HepG2 (cell line): ENCODE results near the gene KIRREL3. TPM values are rescaled to one million over a fixed set of nuclear protein-coding genes. Genes with fewer than 3 reads are reported as not detected.

Source experiments
- ATAC-seq: fragments of 200-7000 bp; cut with Tn5 transposase; 3 replicates; pipeline ENCODE4 v1.9.1; 2020; ENCODE audit warnings: mild to moderate bottlenecking, moderate library complexity
- BruUV-seq: library from RNA; stranded (reverse); fragments of 400-500 nt; replicated peaks from 2 replicates; lab custom pipeline; 2021; lab: Mats Ljungman, UMichigan
- CTCF ChIA-PET: fragments of 300-600 bp; formaldehyde crosslinking; extraction: SDS; loops from one replicate; lab custom pipeline; 2021; ENCODE audit warnings: low total read pairs, inconsistent platforms, low intra/inter-chr PET ratio; lab: Yijun Ruan, JAX
- POLR2A ChIA-PET: fragments of 350-600 bp; sonication (Branson Sonifier 250); formaldehyde crosslinking; loops from one replicate; lab custom pipeline; 2020; ENCODE audit warnings: antibody characterized with exemption, inconsistent platforms; lab: Yijun Ruan, JAX
- DNase-seq: peaks from one replicate; pipeline ENCODE4 v3.0.0-alpha.2; 2015; ENCODE audit warnings: low spot score
- FAIRE-seq: peaks from 3 replicates; lab custom pipeline; 2011; peaks lifted over from hg19 to GRCh38; lab: Jason Lieb, UNC
- H2AFZ ChIP-seq: one replicate; pipeline ENCODE4 v1.6.1; 2011; ENCODE audit warnings: low read length, inconsistent platforms
- H3K27ac ChIP-seq: fragments of 300-600 bp; 3 replicates; pipeline ENCODE4 v1.8.0; 2011; ENCODE audit warnings: mixed run types, mild to moderate bottlenecking, mixed read lengths, low read length, inconsistent platforms; ENCODE audit not compliant: insufficient read depth; ENCODE audit errors: extremely low read length
- H3K27me3 ChIP-seq, 2 experiments: fragments of 200-600 bp in 1 of 2; 2 replicates in 1 of 2; 3 replicates in 1 of 2; pipeline versions ENCODE4 v1.6.0 to v1.8.0; 2011; ENCODE audit warnings: low read length in 2 of 2, mild to moderate bottlenecking in 2 of 2, moderate library complexity in 2 of 2, inconsistent platforms in 1 of 2; ENCODE audit not compliant: insufficient read depth in 2 of 2, control insufficient read depth in 1 of 2
- H3K36me3 ChIP-seq, 2 experiments: fragments of 200-600 bp in 1 of 2; replicated peaks in 1 of 2; 2 replicates in 1 of 2; 3 replicates in 1 of 2; pipeline versions ENCODE4 v1.5.1 to v1.8.0; 2011; ENCODE audit warnings: low read length in 2 of 2, inconsistent platforms in 1 of 2; ENCODE audit not compliant: insufficient read depth in 2 of 2, control insufficient read depth in 1 of 2
- H3K4me1 ChIP-seq: 2 replicates; pipeline ENCODE4 v1.5.1; 2012; ENCODE audit warnings: low read length, inconsistent platforms; ENCODE audit not compliant: insufficient read depth
- H3K4me2 ChIP-seq: 2 replicates; pipeline ENCODE4 v1.6.0; 2011; ENCODE audit warnings: low read depth, low read length, inconsistent platforms
- H3K4me3 ChIP-seq, 3 experiments: fragments of 200-600 bp in 1 of 3; sonication (generic), shearing (Covaris generic) in 1 of 3; replicated peaks in 1 of 3; 2 replicates each; pipeline ENCODE4 v1.5.1; 2011 to 2016; ENCODE audit warnings: low read length in 3 of 3, inconsistent platforms in 2 of 3, low read depth in 2 of 3, mild to moderate bottlenecking in 2 of 3, control low read depth in 1 of 3, mixed read lengths in 1 of 3; ENCODE audit not compliant: insufficient read depth in 1 of 3
- H3K79me2 ChIP-seq: one replicate; pipeline ENCODE4 v1.6.1; 2011; ENCODE audit warnings: low read length, inconsistent platforms; ENCODE audit not compliant: insufficient read depth
- H3K9ac ChIP-seq: 2 replicates; pipeline ENCODE4 v1.6.0; 2011; ENCODE audit warnings: mild to moderate bottlenecking, low read depth, low read length, inconsistent platforms; ENCODE audit not compliant: insufficient read depth
- H3K9me3 ChIP-seq: 2 replicates; pipeline ENCODE4 v1.5.1; 2012; ENCODE audit warnings: mild to moderate bottlenecking, low read length
- H4K20me1 ChIP-seq: 2 replicates; pipeline ENCODE4 v1.6.0; 2011; ENCODE audit warnings: inconsistent platforms, mild to moderate bottlenecking, low read length, moderate library complexity; ENCODE audit not compliant: insufficient read depth
- CBX1 ChIP-seq: IDR thresholded peaks from one replicate; pipeline ENCODE4 v1.6.1; 2016; ENCODE audit warnings: antibody characterized with exemption, low read depth
- HNF4A ChIP-seq: sonication (generic); formaldehyde crosslinking; IDR thresholded peaks from 2 replicates; pipeline ENCODE4 v1.4.0; 2020; ENCODE audit warnings: missing genetic modification reagents
- HOXA3 ChIP-seq: sonication (generic); formaldehyde crosslinking; IDR thresholded peaks from 2 replicates; pipeline ENCODE4 v1.5.0; 2020; ENCODE audit warnings: missing genetic modification reagents
- RCOR2 ChIP-seq: IDR thresholded peaks from 2 replicates; pipeline ENCODE4 v1.6.1; 2016; ENCODE audit warnings: missing biosample characterization, missing genetic modification reagents
- ZFYVE20 ChIP-seq: sonication (generic); formaldehyde crosslinking; IDR thresholded peaks from 2 replicates; pipeline ENCODE4 v1.8.0; 2023; ENCODE audit warnings: low read depth, mild to moderate bottlenecking, moderate library complexity, missing genetic modification reagents, borderline replicate concordance
- ZNF235 ChIP-seq: sonication (generic); formaldehyde crosslinking; IDR thresholded peaks from 2 replicates; pipeline ENCODE4 v1.8.1; 2023; ENCODE audit warnings: mild to moderate bottlenecking, missing genetic modification reagents, borderline replicate concordance
- ZNF605 ChIP-seq: sonication (generic); formaldehyde crosslinking; IDR thresholded peaks from 2 replicates; pipeline ENCODE4 v1.8.0; 2022; ENCODE audit warnings: mild to moderate bottlenecking, missing genetic modification reagents
- ZNF615 ChIP-seq: sonication (generic); formaldehyde crosslinking; IDR thresholded peaks from 2 replicates; pipeline ENCODE4 v1.5.0; 2020; ENCODE audit warnings: mild to moderate bottlenecking, missing genetic modification reagents, borderline replicate concordance
- ZNF652 ChIP-seq: IDR thresholded peaks from 2 replicates; pipeline ENCODE4 v1.6.1; 2016; ENCODE audit warnings: low read depth, borderline replicate concordance
- ZNF878 ChIP-seq: sonication (generic); formaldehyde crosslinking; IDR thresholded peaks from 2 replicates; pipeline ENCODE4 v1.8.1; 2023; ENCODE audit warnings: mild to moderate bottlenecking, missing genetic modification reagents, moderate library complexity
- ZSCAN22 ChIP-seq: sonication (generic); formaldehyde crosslinking; IDR thresholded peaks from 2 replicates; pipeline ENCODE4 v1.4.0; 2020; ENCODE audit warnings: mild to moderate bottlenecking, missing genetic modification reagents
- WGBS: methylation state at CpG from one replicate; pipeline ENCODE4 v1.1.6; 2017; ENCODE audit warnings: low lambda C conversion rate; 5-methylcytosine and 5-hydroxymethylcytosine counted together
- in situ Hi-C: cut with HindIII; loops from 2 replicates; pipeline ENCODE4 v1.10.0; 2017; ENCODE audit warnings: low pct_unique_long_range_greater_than_20kb; ENCODE audit not compliant: extremely low pct_ligation_motif_present
- intact Hi-C: fragments of 100-400 bp; cut with micrococcal nuclease; formaldehyde crosslinking; loops from one replicate; pipeline ENCODE4 v1.10.0; 2022; ENCODE audit not compliant: unreplicated experiment
- polyA plus RNA-seq, 8 experiments: library from polyadenylated mRNA; depleted of rRNA in 3 of 8; stranded (reverse) in 7 of 8; unstranded in 1 of 8; fragments of >200 nt; fragmentation: Illumina TruSeq in 4 of 8; extraction: Trizol in 4 of 8; gene quantifications; 2 replicates each; pipeline versions ENCODE4 v1.2.1 to v1.2.3, GENCODE V29; 2011 to 2016; ENCODE audit warnings: low read depth in 4 of 8, missing spikeins in 1 of 8, mixed read lengths in 1 of 8; ENCODE audit not compliant: insufficient read depth in 1 of 8
- total RNA-seq, 5 experiments: library from RNA; depleted of rRNA; stranded (reverse); fragments of >200 nt; fragmentation: Illumina TruSeq; extraction: Trizol; gene quantifications; 2 replicates each; pipeline ENCODE4 v1.2.3, GENCODE V29; 2016; ENCODE audit warnings: low read depth in 1 of 5
- TF ChIP-seq, protein P1 (sequence below): sonication (generic); formaldehyde crosslinking; IDR thresholded peaks from 2 replicates; pipeline ENCODE4 v1.5.0; 2020; ENCODE audit warnings: missing genetic modification reagents
- TF ChIP-seq, protein P2 (sequence below), 2 experiments: sonication (generic) in 1 of 2; formaldehyde crosslinking in 1 of 2; IDR thresholded peaks; 2 replicates each; pipeline versions ENCODE4 v1.4.0 to v1.6.1; 2016 to 2020; ENCODE audit warnings: borderline replicate concordance in 1 of 2, low read depth in 1 of 2, mild to moderate bottlenecking in 1 of 2, missing genetic modification reagents in 1 of 2

KIRREL3 gene
- total and polyA plus RNA-seq, 2 of the 13 experiments (the other 11 are each of a cell fraction or from before 2014, with no cell fraction given): not detected

DNA sequence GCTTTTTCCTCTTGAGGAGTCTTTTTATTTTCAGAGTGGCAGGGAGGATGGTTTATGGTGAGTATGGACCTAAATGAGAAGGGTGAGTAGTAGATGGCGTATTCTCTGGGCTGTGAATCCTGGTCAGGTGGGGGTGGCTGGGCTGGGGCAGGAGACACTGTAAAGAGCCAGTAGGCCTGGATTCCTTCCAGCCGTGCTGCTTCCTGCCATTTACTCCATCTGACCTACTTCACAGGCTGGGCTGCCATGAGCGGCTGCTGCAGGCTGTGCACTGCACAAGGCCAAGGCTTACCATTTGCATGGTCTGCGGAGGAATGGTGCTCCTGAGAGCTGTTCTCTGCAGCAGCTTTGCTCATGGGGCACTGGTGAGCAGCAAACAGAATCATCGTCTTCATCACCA lies 297.6 kb downstream of the KIRREL3 start:
- Histone ChIP-seq H3K9me3 (no peaks in the 10 kb centered on the region), H3K27ac (no peak overlapping the region), H3K4me1 (no peaks in the 10 kb centered on the region), H3K4me3 (no peak overlapping the region), H4K20me1 (no peaks in the 10 kb centered on the region), H3K4me2 (no peak overlapping the region), H2AFZ (no peak overlapping the region), H3K79me2 (no peaks in the 10 kb centered on the region), H3K9ac (no peak overlapping the region), H3K36me3 (no peaks in the 10 kb centered on the region), H3K27me3 (peaks cover 0 to 37% of the 10 kb centered on the region in 2 experiments; a peak in 3 of 5 replicates)
- no peak for FAIRE-seq
- CTCF ChIA-PET: no interaction called here
- TF ChIP-seq CBX1 (no peak), HOXA3 (CRISPR knock-in tag) (no peak), ZNF878 (CRISPR knock-in tag) (no peak), ZSCAN22 (CRISPR knock-in tag) (no peak), ZNF235 (no peak), ZFYVE20 (CRISPR knock-in tag) (no peak), ZNF652 (CRISPR knock-in tag) (no peak), HNF4A (no peak), ZNF615 (CRISPR knock-in tag) (no peak), RCOR2 (CRISPR knock-in tag) (no peak), ZNF605 (CRISPR knock-in tag) (no peak)
- TF ChIP-seq, protein P1, sequence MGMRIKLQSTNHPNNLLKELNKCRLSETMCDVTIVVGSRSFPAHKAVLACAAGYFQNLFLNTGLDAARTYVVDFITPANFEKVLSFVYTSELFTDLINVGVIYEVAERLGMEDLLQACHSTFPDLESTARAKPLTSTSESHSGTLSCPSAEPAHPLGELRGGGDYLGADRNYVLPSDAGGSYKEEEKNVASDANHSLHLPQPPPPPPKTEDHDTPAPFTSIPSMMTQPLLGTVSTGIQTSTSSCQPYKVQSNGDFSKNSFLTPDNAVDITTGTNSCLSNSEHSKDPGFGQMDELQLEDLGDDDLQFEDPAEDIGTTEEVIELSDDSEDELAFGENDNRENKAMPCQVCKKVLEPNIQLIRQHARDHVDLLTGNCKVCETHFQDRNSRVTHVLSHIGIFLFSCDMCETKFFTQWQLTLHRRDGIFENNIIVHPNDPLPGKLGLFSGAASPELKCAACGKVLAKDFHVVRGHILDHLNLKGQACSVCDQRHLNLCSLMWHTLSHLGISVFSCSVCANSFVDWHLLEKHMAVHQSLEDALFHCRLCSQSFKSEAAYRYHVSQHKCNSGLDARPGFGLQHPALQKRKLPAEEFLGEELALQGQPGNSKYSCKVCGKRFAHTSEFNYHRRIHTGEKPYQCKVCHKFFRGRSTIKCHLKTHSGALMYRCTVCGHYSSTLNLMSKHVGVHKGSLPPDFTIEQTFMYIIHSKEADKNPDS: no peak
- TF ChIP-seq, protein P2, sequence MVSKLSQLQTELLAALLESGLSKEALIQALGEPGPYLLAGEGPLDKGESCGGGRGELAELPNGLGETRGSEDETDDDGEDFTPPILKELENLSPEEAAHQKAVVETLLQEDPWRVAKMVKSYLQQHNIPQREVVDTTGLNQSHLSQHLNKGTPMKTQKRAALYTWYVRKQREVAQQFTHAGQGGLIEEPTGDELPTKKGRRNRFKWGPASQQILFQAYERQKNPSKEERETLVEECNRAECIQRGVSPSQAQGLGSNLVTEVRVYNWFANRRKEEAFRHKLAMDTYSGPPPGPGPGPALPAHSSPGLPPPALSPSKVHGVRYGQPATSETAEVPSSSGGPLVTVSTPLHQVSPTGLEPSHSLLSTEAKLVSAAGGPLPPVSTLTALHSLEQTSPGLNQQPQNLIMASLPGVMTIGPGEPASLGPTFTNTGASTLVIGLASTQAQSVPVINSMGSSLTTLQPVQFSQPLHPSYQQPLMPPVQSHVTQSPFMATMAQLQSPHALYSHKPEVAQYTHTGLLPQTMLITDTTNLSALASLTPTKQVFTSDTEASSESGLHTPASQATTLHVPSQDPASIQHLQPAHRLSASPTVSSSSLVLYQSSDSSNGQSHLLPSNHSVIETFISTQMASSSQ (IDR thresholded peaks at IDR 0.05; ENCODE audit: low read depth): no peak
- TF ChIP-seq, protein P2 (CRISPR knock-in tag; IDR thresholded peaks at IDR 0.05; ENCODE audit: borderline replicate concordance): no peak
- POLR2A ChIA-PET: no interaction called here
- intact Hi-C loops: no loop called here
- no TSS peak for BruUV-seq
- no peak for ATAC-seq
- WGBS: 0% methylated on average over 2 of the region's 5 CpGs
- DNase-seq: no peak
- in situ Hi-C loops: no loop called here
